ENCODE results near the gene OR1J2.

OR1J2 gene

DNA sequence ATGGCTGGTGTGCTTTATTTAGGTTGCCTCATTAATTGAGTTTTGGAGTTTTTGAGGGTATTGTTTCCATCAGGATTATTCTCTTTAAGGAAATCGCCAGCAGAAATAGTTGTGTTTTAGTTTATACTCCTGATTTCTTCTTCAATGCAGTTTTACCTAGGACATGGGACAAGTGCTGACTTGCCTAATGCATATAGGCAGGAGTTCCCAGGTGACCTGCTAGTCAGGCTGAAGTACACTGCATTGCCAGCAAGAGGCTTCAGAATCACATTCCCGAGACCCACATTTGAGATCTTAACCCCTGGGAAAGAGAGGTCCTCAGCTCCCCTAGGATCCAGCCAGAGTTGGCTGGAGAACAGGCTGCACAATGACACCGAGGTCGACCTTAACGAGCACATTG is 40.8 kb downstream of the OR1J2 start:
- DNase-seq (ENCODE audit: low spot score): no peak

DNA sequence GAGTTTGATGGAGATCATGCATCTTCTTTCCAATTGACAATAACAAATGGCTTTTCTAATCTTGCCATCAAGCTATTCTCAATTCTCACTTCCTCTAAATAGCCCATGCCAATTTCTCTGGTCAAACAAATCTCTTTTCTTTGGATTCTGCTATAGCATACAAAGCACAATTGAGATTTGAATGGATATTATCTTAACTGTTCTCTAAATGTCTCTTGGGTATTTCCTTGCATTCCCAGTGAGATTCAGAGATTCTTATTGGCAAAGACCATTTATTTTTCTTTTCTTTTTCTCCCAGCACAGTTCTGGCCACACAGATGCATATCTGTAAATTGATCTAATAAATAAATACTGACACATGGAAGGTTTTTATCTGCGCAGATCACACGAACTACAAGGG is 42.2 kb downstream of the OR1J2 start, which contains the start of gene OR1N2:
OR1N2 (plus strand) TSS at position 301 of the 400 bp plus-strand sequence. CDS start 100 bp downstream, outside the sequence.
- no peak for DNase-seq (ENCODE audit: low spot score)

Measured in cerebellar cortex (tissue), 1 donor.